Measurements from ENCODE around the gene RAD21L1.

DNA sequence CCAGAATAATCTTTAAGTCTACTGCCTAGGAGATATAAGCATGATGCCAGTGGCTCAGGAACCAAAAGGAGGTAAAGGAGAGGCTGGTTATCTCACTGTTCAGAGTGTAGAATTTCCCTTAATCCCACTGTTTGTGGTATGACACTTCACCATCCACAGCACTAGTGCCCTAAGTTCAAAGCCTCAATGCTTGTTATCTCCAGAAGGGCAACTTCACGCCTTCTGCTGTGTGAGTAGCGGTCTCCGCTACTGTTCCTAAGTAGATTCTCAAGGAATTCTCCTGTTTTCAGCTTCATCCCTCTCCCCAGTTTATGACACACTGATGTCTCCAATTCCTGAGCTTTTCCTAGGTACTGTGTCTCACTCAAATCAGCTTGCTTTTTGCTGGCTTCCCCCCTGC lies 26.6 kb downstream of the RAD21L1 start:
- TF ChIP-seq POLR2A (IDR thresholded peaks at IDR 0.05): no peak
- TF ChIP-seq POLR2AphosphoS5 (IDR thresholded peaks at IDR 0.05): no peak

All from gastroesophageal sphincter (tissue), 2 donors.